NCI-H1930 (cell line): ENCODE results near the gene EIPR1.
"Not testable (repeated sequence)": the region's sequence is repeated elsewhere in the genome, so short reads cannot be mapped to it uniquely, and the experiment has no call there.

ENCODE experiments used
- DNase-seq, 2 experiments: peaks; one replicate each; lab custom pipeline; 2025; lab: John Stamatoyannopoulos, UW

The EIPR1 gene

GRCh38 chr2:3357926-3358325, 19.7 kb downstream of the EIPR1 start:
- DNase-seq = no peak

GRCh38 chr2:3357446-3357845, 20.2 kb downstream of the EIPR1 start:
- DNase-seq = not testable (repeated sequence)

- DNase-seq = no peak
Observed at GRCh38 chr2:3356799-3357198, 20.8 kb downstream of the EIPR1 start.

- DNase-seq = no peak
Observed at GRCh38 chr2:3355951-3356569, 21.6 kb downstream of the EIPR1 start.

- no peak for DNase-seq
Observed at GRCh38 chr2:3354986-3355385, 22.6 kb downstream of the EIPR1 start.

GRCh38 chr2:3349211-3349693, 28.4 kb downstream of the EIPR1 start:
- DNase-seq = no peak

GRCh38 chr2:3348767-3349166, 28.9 kb downstream of the EIPR1 start:
- no peak for DNase-seq

GRCh38 chr2:3345621-3346020, 32.0 kb downstream of the EIPR1 start:
- no peak for DNase-seq

- no peak for DNase-seq
Observed at GRCh38 chr2:3344897-3345296, 32.7 kb downstream of the EIPR1 start.

- DNase-seq = no peak
Observed at GRCh38 chr2:3343012-3343411, 34.6 kb downstream of the EIPR1 start.

- DNase-seq = no peak
Observed at GRCh38 chr2:3342324-3342723, 35.3 kb downstream of the EIPR1 start.

GRCh38 chr2:3341336-3341735, 36.3 kb downstream of the EIPR1 start:
- no peak for DNase-seq

GRCh38 chr2:3340144-3340543, 37.5 kb downstream of the EIPR1 start:
- DNase-seq = no peak

GRCh38 chr2:3338340-3338739, 39.3 kb downstream of the EIPR1 start:
- DNase-seq = no peak

- no peak for DNase-seq
Observed at GRCh38 chr2:3336844-3337243, 40.8 kb downstream of the EIPR1 start.

GRCh38 chr2:3334392-3335345, 42.9 kb downstream of the EIPR1 start:
- DNase-seq = no peak

GRCh38 chr2:3332133-3332532, 45.5 kb downstream of the EIPR1 start:
- no peak for DNase-seq

GRCh38 chr2:3329491-3329890, 48.1 kb downstream of the EIPR1 start:
- no peak for DNase-seq

GRCh38 chr2:3326871-3327270, 50.7 kb downstream of the EIPR1 start:
- no peak for DNase-seq

- DNase-seq = no peak
Observed at GRCh38 chr2:3326182-3326537, 51.5 kb downstream of the EIPR1 start.

GRCh38 chr2:3325458-3326181, 52.0 kb downstream of the EIPR1 start:
- DNase-seq = no peak

GRCh38 chr2:3324404-3325281, 53.0 kb downstream of the EIPR1 start:
- no peak for DNase-seq
